ENCODE results near the gene PRAC1.

- TF ChIP-seq CTCF (IDR thresholded peaks at IDR 0.05; ENCODE audit: borderline replicate concordance, extremely low read depth, low read length, poor library complexity, severe bottlenecking): no peak
- TF ChIP-seq EZH2 (IDR thresholded peaks at IDR 0.05; ENCODE audit: borderline replicate concordance, low read depth, low read length, severe bottlenecking): no peak
Measured at GRCh38 chr17:48725004-48725287, 2.6 kb upstream of the PRAC1 start.
